ENCODE measurements around the gene SIRPD.

Gene SIRPD

GRCh38 chr20:1565461-1565860 is 8.0 kb upstream of the SIRPD start:
- peaks cover 6% of the 10 kb centered on the region for H3K9me3 Mint-ChIP-seq
- peaks cover 6% of the 10 kb centered on the region for H3K4me1 Mint-ChIP-seq
- H3K27ac Mint-ChIP-seq = peak overlapping the region; percentile 65
- no peak for DNase-seq (ENCODE audit: low spot score in 2 of 2)
- H3K4me3 Mint-ChIP-seq = no peak overlapping the region
- no peaks in the 10 kb centered on the region for H3K36me3 Mint-ChIP-seq
- ATAC-seq = no peak

GRCh38 chr20:1563598-1563997 is 6.1 kb upstream of the SIRPD start:
- no peak overlapping the region for H3K4me3 Mint-ChIP-seq
- DNase-seq (ENCODE audit: low spot score in 2 of 2) = no peak
- no peaks in the 10 kb centered on the region for H3K36me3 Mint-ChIP-seq
- no peak for ATAC-seq
- peaks cover 6% of the 10 kb centered on the region for H3K9me3 Mint-ChIP-seq
- H3K27ac Mint-ChIP-seq = no peak overlapping the region
- H3K4me1 Mint-ChIP-seq = peaks cover 6% of the 10 kb centered on the region

- no peak for ATAC-seq
- no peak for DNase-seq (ENCODE audit: low spot score in 2 of 2)
- Mint-ChIP-seq H3K4me1 (peaks cover 6% of the 10 kb centered on the region), H3K27ac (no peak overlapping the region), H3K36me3 (no peaks in the 10 kb centered on the region), H3K4me3 (no peak overlapping the region), H3K9me3 (peaks cover 6% of the 10 kb centered on the region)
Measured at GRCh38 chr20:1562622-1563021, 5.1 kb upstream of the SIRPD start.

- no peak for DNase-seq (ENCODE audit: low spot score in 2 of 2)
- H3K36me3 Mint-ChIP-seq = no peaks in the 10 kb centered on the region
- peaks cover 10% of the 10 kb centered on the region for H3K4me1 Mint-ChIP-seq
- H3K9me3 Mint-ChIP-seq = peaks cover 6% of the 10 kb centered on the region
- ATAC-seq = no peak
- H3K4me3 Mint-ChIP-seq = no peak overlapping the region
- H3K27ac Mint-ChIP-seq = no peak overlapping the region
Measured at GRCh38 chr20:1561350-1561749, 3.8 kb upstream of the SIRPD start.

- ATAC-seq (no peak), DNase-seq (ENCODE audit: low spot score in 2 of 2) (no peak)
- H3K27ac Mint-ChIP-seq = no peak overlapping the region
- peaks cover 6% of the 10 kb centered on the region for H3K4me1 Mint-ChIP-seq
- H3K36me3 Mint-ChIP-seq = no peaks in the 10 kb centered on the region
- no peaks in the 10 kb centered on the region for H3K9me3 Mint-ChIP-seq
- no peak overlapping the region for H3K4me3 Mint-ChIP-seq
Measured at GRCh38 chr20:1555952-1556351, 1.6 kb downstream of the SIRPD start.

GRCh38 chr20:1539816-1540419 is 17.6 kb downstream of the SIRPD start:
- DNase-seq (ENCODE audit: low spot score in 2 of 2) = no peak
- Mint-ChIP-seq H3K4me1 (peaks cover 13% of the 10 kb centered on the region), H3K4me3 (no peak overlapping the region), H3K27ac (no peak overlapping the region), H3K9me3 (no peaks in the 10 kb centered on the region), H3K36me3 (no peaks in the 10 kb centered on the region)
- no peak for ATAC-seq

GRCh38 chr20:1538655-1539054 is 18.9 kb downstream of the SIRPD start:
- no peak overlapping the region for H3K27ac Mint-ChIP-seq
- peaks cover 13% of the 10 kb centered on the region for H3K4me1 Mint-ChIP-seq
- no peak for DNase-seq (ENCODE audit: low spot score in 2 of 2)

GRCh38 chr20:1537731-1538058 is 19.8 kb downstream of the SIRPD start:
- no peak overlapping the region for H3K27ac Mint-ChIP-seq
- no peaks in the 10 kb centered on the region for H3K9me3 Mint-ChIP-seq
- H3K4me3 Mint-ChIP-seq = no peak overlapping the region
- DNase-seq (ENCODE audit: low spot score in 2 of 2) (no peak), ATAC-seq (no peak)
- H3K36me3 Mint-ChIP-seq = no peaks in the 10 kb centered on the region
- peaks cover 13% of the 10 kb centered on the region for H3K4me1 Mint-ChIP-seq

More at GRCh38 chr20:1538655-1539054, 18.9 kb downstream of the SIRPD start:
- Mint-ChIP-seq H3K4me3 (no peak overlapping the region), H3K9me3 (no peaks in the 10 kb centered on the region), H3K36me3 (no peaks in the 10 kb centered on the region)
- no peak for ATAC-seq

- DNase-seq (ENCODE audit: low spot score in 2 of 2) = no peak
- H3K36me3 Mint-ChIP-seq = no peaks in the 10 kb centered on the region
- no peak overlapping the region for H3K4me3 Mint-ChIP-seq
- no peak for ATAC-seq
- no peaks in the 10 kb centered on the region for H3K9me3 Mint-ChIP-seq
- peaks cover 13% of the 10 kb centered on the region for H3K4me1 Mint-ChIP-seq
- no peak overlapping the region for H3K27ac Mint-ChIP-seq
Measured at GRCh38 chr20:1536893-1537730, 20.4 kb downstream of the SIRPD start.

GRCh38 chr20:1535420-1536175 is 21.9 kb downstream of the SIRPD start:
- Mint-ChIP-seq H3K9me3 (no peaks in the 10 kb centered on the region), H3K4me3 (no peak overlapping the region), H3K27ac (no peak overlapping the region), H3K36me3 (no peaks in the 10 kb centered on the region), H3K4me1 (peaks cover 13% of the 10 kb centered on the region)
- ATAC-seq (no peak), DNase-seq (ENCODE audit: low spot score in 2 of 2) (no peak)

GRCh38 chr20:1534526-1534925 is 23.0 kb downstream of the SIRPD start:
- DNase-seq (ENCODE audit: low spot score in 2 of 2) (no peak), ATAC-seq (no peak)
- no peaks in the 10 kb centered on the region for H3K36me3 Mint-ChIP-seq
- H3K27ac Mint-ChIP-seq = no peak overlapping the region
- peaks cover 13% of the 10 kb centered on the region for H3K4me1 Mint-ChIP-seq
- no peaks in the 10 kb centered on the region for H3K9me3 Mint-ChIP-seq
- no peak overlapping the region for H3K4me3 Mint-ChIP-seq

GRCh38 chr20:1533059-1533458 is 24.4 kb downstream of the SIRPD start:
- Mint-ChIP-seq H3K36me3 (no peaks in the 10 kb centered on the region), H3K27ac (no peak overlapping the region), H3K4me1 (peaks cover 13% of the 10 kb centered on the region), H3K4me3 (no peak overlapping the region), H3K9me3 (no peaks in the 10 kb centered on the region)
- peak; percentile 31 for ATAC-seq
- no peak for DNase-seq (ENCODE audit: low spot score in 2 of 2)

- H3K4me1 Mint-ChIP-seq = no peaks in the 10 kb centered on the region
Measured at GRCh38 chr20:1528811-1529210, 28.7 kb downstream of the SIRPD start.

GRCh38 chr20:1527923-1528322 is 29.6 kb downstream of the SIRPD start:
- H3K36me3 Mint-ChIP-seq = no peaks in the 10 kb centered on the region
- DNase-seq (ENCODE audit: low spot score in 2 of 2) (no peak), ATAC-seq (no peak)
- no peak overlapping the region for H3K27ac Mint-ChIP-seq
- H3K4me1 Mint-ChIP-seq = no peaks in the 10 kb centered on the region
- peaks cover 4% of the 10 kb centered on the region for H3K9me3 Mint-ChIP-seq
- H3K4me3 Mint-ChIP-seq = no peak overlapping the region

More at GRCh38 chr20:1528811-1529210, 28.7 kb downstream of the SIRPD start:
- H3K36me3 Mint-ChIP-seq = no peaks in the 10 kb centered on the region
- no peak overlapping the region for H3K27ac Mint-ChIP-seq
- DNase-seq (ENCODE audit: low spot score in 2 of 2) = no peak
- ATAC-seq = no peak
- peaks cover 4% of the 10 kb centered on the region for H3K9me3 Mint-ChIP-seq
- H3K4me3 Mint-ChIP-seq = no peak overlapping the region

GRCh38 chr20:1526896-1527295 is 30.6 kb downstream of the SIRPD start:
- no peaks in the 10 kb centered on the region for H3K36me3 Mint-ChIP-seq
- H3K4me3 Mint-ChIP-seq = no peak overlapping the region
- H3K27ac Mint-ChIP-seq = no peak overlapping the region
- H3K4me1 Mint-ChIP-seq = no peaks in the 10 kb centered on the region
- ATAC-seq (no peak), DNase-seq (ENCODE audit: low spot score in 2 of 2) (no peak)
- peaks cover 4% of the 10 kb centered on the region for H3K9me3 Mint-ChIP-seq

GRCh38 chr20:1526310-1526709 is 31.2 kb downstream of the SIRPD start:
- Mint-ChIP-seq H3K9me3 (peaks cover 4% of the 10 kb centered on the region), H3K4me3 (no peak overlapping the region), H3K4me1 (no peaks in the 10 kb centered on the region), H3K27ac (no peak overlapping the region), H3K36me3 (no peaks in the 10 kb centered on the region)
- no peak for ATAC-seq
- no peak for DNase-seq (ENCODE audit: low spot score in 2 of 2)

All from stimulated activated effector memory CD8-positive, alpha-beta T cell treated with anti-CD3 and anti-CD28 coated beads, Interleukin-12 subunit alpha, Interleukin-12 subunit beta, amount 100 ng/mL, for 72 hours (primary cell).